BLaER1 treated with 17β-estradiol and CSF1 and Interleukin-3, amounts not matched to agents 10 nM and 100 nM (cell line): ENCODE data around the gene AGRN.
"Not testable (repeated sequence)": the region's sequence is repeated elsewhere in the genome, so short reads cannot be mapped to it uniquely, and the experiment has no call there.

Source experiments
- H3K27ac ChIP-seq, 11 experiments: shearing (Covaris generic); formaldehyde crosslinking; 2 replicates each; pipeline ENCODE4 v1.8.1; 2022
- H3K27me3 ChIP-seq, 11 experiments: shearing (Covaris generic); formaldehyde crosslinking; 2 replicates each; pipeline ENCODE4 v1.8.1; 2022
- H3K36me3 ChIP-seq, 11 experiments: shearing (Covaris generic); formaldehyde crosslinking; 2 replicates each; pipeline ENCODE4 v1.8.1; 2022
- H3K4me1 ChIP-seq, 10 experiments: shearing (Covaris generic); formaldehyde crosslinking; 2 replicates each; pipeline ENCODE4 v1.8.1; 2022
- H3K4me2 ChIP-seq, 11 experiments: shearing (Covaris generic); formaldehyde crosslinking; 2 replicates each; pipeline ENCODE4 v1.8.1; 2022
- H3K4me3 ChIP-seq, 10 experiments: shearing (Covaris generic); formaldehyde crosslinking; 2 replicates each; pipeline ENCODE4 v1.8.1; 2022
- H3K9ac ChIP-seq, 11 experiments: shearing (Covaris generic); formaldehyde crosslinking; 2 replicates each; pipeline ENCODE4 v1.8.1; 2022
- H3K9me3 ChIP-seq, 11 experiments: shearing (Covaris generic); formaldehyde crosslinking; replicated peaks in 1 of 11; 2 replicates each; pipeline ENCODE4 v1.8.1; 2022
- H4K20me1 ChIP-seq, 11 experiments: shearing (Covaris generic); formaldehyde crosslinking; 2 replicates each; pipeline ENCODE4 v1.8.1; 2022
- Cebpa-rat ChIP-seq, 11 experiments: shearing (Covaris generic); IDR thresholded peaks; 2 replicates each; pipeline ENCODE4 v1.8.1; 2022

Gene AGRN

DNA sequence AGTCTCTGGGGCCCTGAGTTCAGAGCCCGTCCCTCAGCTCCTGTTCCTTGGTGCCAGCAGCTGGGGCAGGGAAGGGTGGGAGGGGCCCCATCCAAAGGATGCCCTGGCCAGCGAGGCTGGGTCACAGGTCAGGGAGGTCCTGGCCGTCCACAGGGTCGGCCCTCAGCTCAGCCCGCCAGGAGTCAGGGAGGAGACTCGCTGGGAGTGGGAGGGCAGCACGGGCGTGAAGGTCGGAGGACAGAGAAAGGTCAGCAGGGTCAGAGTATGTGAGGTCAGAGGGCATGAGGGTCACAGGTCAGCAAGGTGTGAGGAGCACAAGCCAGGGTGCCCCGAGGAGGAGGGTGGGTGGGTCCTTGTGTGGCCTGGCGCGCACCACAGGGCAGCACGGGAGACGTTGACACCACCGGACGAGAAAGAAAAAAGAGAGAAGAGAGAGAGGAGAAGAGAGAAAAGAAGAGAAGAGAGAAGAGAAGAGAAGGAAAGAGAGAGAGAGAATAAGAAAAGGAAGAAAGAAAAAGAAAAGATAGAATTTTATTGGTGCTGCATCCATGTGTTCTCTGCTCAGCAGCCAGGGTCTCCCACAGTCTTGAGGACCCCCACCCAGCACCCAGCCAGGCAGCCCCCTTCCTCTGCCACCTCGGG is 45.1 kb upstream of the AGRN start:
- no peak overlapping the region for H3K4me3 ChIP-seq
- H3K36me3 ChIP-seq, result no peaks in the 10 kb centered on the region
- 0 out of 22 replicates have a peak, but pooled peaks cover 0 to 4% (median 0%) of the 10 kb centered on the region in 11 experiments for H3K9me3 ChIP-seq
- peaks cover 4 to 13% (median 12%) of the 10 kb centered on the region in 10 experiments; a peak in 18 of 20 replicates for H3K4me1 ChIP-seq
- no peak for TF ChIP-seq Cebpa-rat (IDR thresholded peaks at IDR 0.05)
- no peak overlapping the region for H3K9ac ChIP-seq
- peaks cover 0 to 31% (median 4%) of the 10 kb centered on the region in 11 experiments; a peak in 9 of 22 replicates for H4K20me1 ChIP-seq
- H3K27ac ChIP-seq, result no peak overlapping the region
- H3K27me3 ChIP-seq, result peaks cover 35 to 66% (median 62%) of the 10 kb centered on the region in 11 experiments
- H3K4me2 ChIP-seq, result peak overlapping the region in 4 of 11 experiments; percentile 68 to 81 (median 70); a peak in 4 of 22 replicates

GRCh38 chr1:975365-975764 is 44.6 kb upstream of the AGRN start:
- Histone ChIP-seq H3K9me3 (0 out of 22 replicates have a peak, but pooled peaks cover 0 to 4% (median 0%) of the 10 kb centered on the region in 11 experiments), H3K4me1 (peaks cover 4 to 13% (median 12%) of the 10 kb centered on the region in 10 experiments; a peak in 18 of 20 replicates), H3K4me3 (no peak overlapping the region), H3K27ac (no peak overlapping the region), H3K4me2 (peak overlapping the region in 7 of 11 experiments; percentile 17 to 81 (median 71); a peak in 11 of 22 replicates), H3K27me3 (peaks cover 32 to 63% (median 58%) of the 10 kb centered on the region in 11 experiments), H3K36me3 (no peaks in the 10 kb centered on the region), H4K20me1 (peaks cover 0 to 32% (median 4%) of the 10 kb centered on the region in 11 experiments; a peak in 9 of 22 replicates), H3K9ac (no peak overlapping the region)
- no peak for TF ChIP-seq Cebpa-rat (IDR thresholded peaks at IDR 0.05)

- Histone ChIP-seq H3K4me1 (peaks cover 4 to 13% (median 12%) of the 10 kb centered on the region in 10 experiments; a peak in 18 of 20 replicates), H3K36me3 (no peaks in the 10 kb centered on the region), H3K9ac (0 out of 22 replicates have a peak overlapping the region, but pooled peaks of 1 of the 11 experiments have one; percentile 29), H3K27ac (no peak overlapping the region), H4K20me1 (peaks cover 0 to 38% (median 4%) of the 10 kb centered on the region in 11 experiments; a peak in 9 of 22 replicates), H3K4me3 (no peak overlapping the region), H3K4me2 (peak overlapping the region; percentile 17 to 81 (median 73)), H3K27me3 (peaks cover 28 to 61% (median 53%) of the 10 kb centered on the region in 11 experiments), H3K9me3 (0 out of 22 replicates have a peak, but pooled peaks cover 0 to 4% (median 0%) of the 10 kb centered on the region in 11 experiments)
- no peak for TF ChIP-seq Cebpa-rat (IDR thresholded peaks at IDR 0.05)
These were observed 43.8 kb upstream of the AGRN start for GRCh38 chr1:975896-976683.

- H3K4me2 ChIP-seq, H3K36me3 ChIP-seq, H3K4me3 ChIP-seq, H3K9ac ChIP-seq, H3K27ac ChIP-seq, H3K9me3 ChIP-seq: not testable (repeated sequence)
- H4K20me1 ChIP-seq, result peaks cover 0 to 37% (median 4%) of the 10 kb centered on the region in 11 experiments; a peak in 9 of 22 replicates
- peaks cover 4 to 18% (median 15%) of the 10 kb centered on the region in 10 experiments; a peak in 18 of 20 replicates for H3K4me1 ChIP-seq
- H3K27me3 ChIP-seq, result peaks cover 23 to 58% (median 46%) of the 10 kb centered on the region in 11 experiments
These were observed 43.1 kb upstream of the AGRN start for GRCh38 chr1:976791-977190.

GRCh38 chr1:978069-978834 is 41.7 kb upstream of the AGRN start:
- Histone ChIP-seq H3K36me3 (no peaks in the 10 kb centered on the region), H3K9ac (no peak overlapping the region), H3K27ac (no peak overlapping the region), H4K20me1 (peaks cover 0 to 33% (median 4%) of the 10 kb centered on the region in 11 experiments; a peak in 9 of 22 replicates), H3K4me1 (peaks cover 4 to 25% (median 22%) of the 10 kb centered on the region in 10 experiments; a peak in 18 of 20 replicates), H3K4me2 (no peak overlapping the region), H3K27me3 (peaks cover 15 to 58% (median 36%) of the 10 kb centered on the region in 11 experiments; a peak in 19 of 22 replicates), H3K9me3 (0 out of 22 replicates have a peak, but pooled peaks cover 0 to 4% (median 0%) of the 10 kb centered on the region in 11 experiments), H3K4me3 (no peak overlapping the region)
- no peak for TF ChIP-seq Cebpa-rat (IDR thresholded peaks at IDR 0.05)

DNA sequence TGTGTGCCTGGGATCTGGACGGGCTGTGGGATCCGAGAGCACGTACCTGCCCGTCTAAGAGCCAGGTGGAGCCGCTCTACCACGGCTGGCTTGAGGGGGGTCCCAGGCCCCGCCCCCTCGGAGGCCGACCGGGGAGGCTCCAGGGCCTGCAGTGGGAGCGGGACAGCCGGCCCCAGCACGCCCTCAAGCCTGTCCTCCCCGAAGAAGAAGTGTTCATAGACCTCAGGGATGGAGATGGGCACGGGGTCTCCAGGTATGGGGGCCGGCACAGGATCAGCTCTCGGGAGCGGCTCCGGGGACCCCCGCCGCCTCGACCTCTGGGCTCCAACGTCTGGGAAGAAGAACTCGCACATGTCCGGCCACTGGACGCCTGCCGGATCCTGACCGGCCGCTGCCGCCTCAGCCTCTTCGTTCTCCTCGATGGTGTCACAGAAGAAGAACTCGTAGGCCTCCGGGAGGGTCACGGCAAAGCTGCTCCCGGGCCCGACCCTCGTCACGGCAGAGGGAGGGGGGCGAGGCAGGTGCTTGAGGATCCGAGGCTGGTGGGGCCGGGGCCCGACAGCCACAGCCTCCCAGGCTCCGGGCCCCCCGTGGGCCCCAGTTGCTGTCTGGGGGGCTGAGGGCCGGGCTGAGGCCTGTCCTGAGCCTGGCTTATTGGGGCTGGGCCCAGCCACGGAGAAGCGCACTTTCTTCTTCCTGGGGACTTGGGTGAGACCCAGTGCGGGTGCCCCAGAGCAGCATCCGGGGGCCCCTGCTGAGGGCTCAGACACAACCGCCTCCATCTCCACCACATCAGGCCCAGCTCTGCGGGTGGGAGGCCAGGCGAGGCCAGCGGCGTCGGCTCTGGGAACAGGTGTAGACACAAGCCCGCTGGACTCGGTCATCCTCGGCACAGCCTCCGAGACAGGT is 40.8 kb upstream of the AGRN start:
- H3K4me2 ChIP-seq, result no peak overlapping the region
- H3K36me3 ChIP-seq, result no peaks in the 10 kb centered on the region
- H4K20me1 ChIP-seq, result peaks cover 0 to 33% (median 4%) of the 10 kb centered on the region in 11 experiments; a peak in 9 of 22 replicates
- H3K9me3 ChIP-seq, result 0 out of 22 replicates have a peak, but pooled peaks cover 0 to 4% (median 0%) of the 10 kb centered on the region in 11 experiments
- H3K27me3 ChIP-seq, result peaks cover 16 to 57% (median 29%) of the 10 kb centered on the region in 11 experiments; a peak in 19 of 22 replicates
- H3K4me1 ChIP-seq, result peaks cover 4 to 25% (median 22%) of the 10 kb centered on the region in 10 experiments; a peak in 18 of 20 replicates
- H3K4me3 ChIP-seq, result no peak overlapping the region
- no peak overlapping the region for H3K9ac ChIP-seq
- TF ChIP-seq Cebpa-rat (IDR thresholded peaks at IDR 0.05), result no peak
- no peak overlapping the region for H3K27ac ChIP-seq

DNA sequence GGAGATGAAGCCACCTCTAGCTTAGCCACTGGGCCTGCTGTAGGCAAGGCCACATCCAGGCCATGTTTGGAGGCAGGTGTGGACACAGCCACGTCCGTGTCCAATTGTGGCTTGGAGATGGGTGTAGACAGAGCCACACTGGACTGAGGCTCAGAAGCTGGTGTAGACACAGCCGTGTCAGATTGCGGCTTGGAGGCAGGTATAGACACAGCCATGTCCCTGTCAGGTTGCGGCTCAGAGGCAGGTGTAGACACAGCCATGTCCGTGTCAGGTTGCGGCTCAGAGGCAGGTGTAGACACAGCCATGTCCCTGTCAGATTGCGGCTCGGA is 40.2 kb upstream of the AGRN start:
- no peak overlapping the region for H3K9ac ChIP-seq
- H3K27me3 ChIP-seq, result peaks cover 15 to 56% (median 29%) of the 10 kb centered on the region in 11 experiments
- H3K27ac ChIP-seq, result no peak overlapping the region
- peaks cover 4 to 25% (median 22%) of the 10 kb centered on the region in 10 experiments; a peak in 18 of 20 replicates for H3K4me1 ChIP-seq
- no peak for TF ChIP-seq Cebpa-rat (IDR thresholded peaks at IDR 0.05)
- no peak overlapping the region for H3K4me3 ChIP-seq
- H4K20me1 ChIP-seq, result peaks cover 0 to 33% (median 4%) of the 10 kb centered on the region in 11 experiments; a peak in 9 of 22 replicates
- no peaks in the 10 kb centered on the region for H3K36me3 ChIP-seq
- H3K4me2 ChIP-seq, result no peak overlapping the region
- H3K9me3 ChIP-seq, result 0 out of 22 replicates have a peak, but pooled peaks cover 0 to 4% (median 0%) of the 10 kb centered on the region in 11 experiments
